IMR-90 (cell line): ENCODE measurements around the gene EMC1. TPM values are rescaled to one million over a fixed set of nuclear protein-coding genes. Genes with fewer than 3 reads are reported as not detected.

Source experiments
- ATAC-seq: fragments of 200-7000 bp; cut with Tn5 transposase; 2 replicates; pipeline ENCODE4 v1.9.1; 2020; ENCODE audit warnings: low read depth, mild to moderate bottlenecking, moderate library complexity
- BruUV-seq: library from RNA; stranded (reverse); fragments of 400-500 nt; replicated peaks from 2 replicates; lab custom pipeline; 2021; lab: Mats Ljungman, UMichigan
- CTCF ChIA-PET: fragments of 300-600 bp; formaldehyde crosslinking; extraction: SDS; loops from one replicate; lab custom pipeline; 2021; ENCODE audit warnings: antibody characterized with exemption; lab: Yijun Ruan, JAX
- POLR2A ChIA-PET: fragments of 300-600 bp; sonication (Branson Sonifier 250); formaldehyde crosslinking; loops from one replicate; lab custom pipeline; 2022; ENCODE audit warnings: antibody characterized with exemption; ENCODE audit not compliant: unreplicated experiment; lab: Charles Lee
- DNase-seq: peaks from one replicate; pipeline ENCODE4 v3.0.0; 2013
- H2AFZ ChIP-seq: replicated peaks from 2 replicates; pipeline ENCODE3; 2013; ENCODE audit warnings: low read length, mild to moderate bottlenecking; ENCODE audit not compliant: poor library complexity
- H2AK5ac ChIP-seq: 2 replicates; pipeline ENCODE4 v1.6.1; 2013; ENCODE audit warnings: low read depth, low read length, inconsistent platforms
- H2AK9ac ChIP-seq: replicated peaks from 2 replicates; pipeline ENCODE3; 2013; ENCODE audit warnings: mild to moderate bottlenecking, low read depth, low read length, moderate library complexity; ENCODE audit not compliant: poor library complexity
- H2BK120ac ChIP-seq: 2 replicates; pipeline ENCODE4 v1.6.1; 2013; ENCODE audit warnings: low read depth, low read length, inconsistent platforms
- H2BK15ac ChIP-seq: 3 replicates; pipeline ENCODE4 v1.6.1; 2013; ENCODE audit warnings: low read depth, low read length, inconsistent platforms
- H2BK20ac ChIP-seq: 2 replicates; pipeline ENCODE4 v1.6.1; 2013; ENCODE audit warnings: low read depth, mild to moderate bottlenecking, inconsistent platforms, low read length, moderate library complexity
- H2BK5ac ChIP-seq: 2 replicates; pipeline ENCODE4 v1.6.1; 2013; ENCODE audit warnings: mild to moderate bottlenecking, low read depth, low read length, inconsistent platforms; ENCODE audit not compliant: poor library complexity, severe bottlenecking
- H3K14ac ChIP-seq: replicated peaks from 2 replicates; pipeline ENCODE4 v1.6.1; 2013; ENCODE audit warnings: low read depth, low read length, inconsistent platforms
- H3K18ac ChIP-seq: 2 replicates; pipeline ENCODE4 v1.6.1; 2013; ENCODE audit warnings: low read depth, low read length, control low read depth
- H3K23ac ChIP-seq: 2 replicates; pipeline ENCODE4 v1.6.1; 2013; ENCODE audit warnings: low read depth, low read length, inconsistent platforms
- H3K27ac ChIP-seq: 2 replicates; pipeline ENCODE4 v1.5.1; 2013; ENCODE audit warnings: mild to moderate bottlenecking, control low read depth, low read length; ENCODE audit not compliant: insufficient read depth
- H3K27me3 ChIP-seq: 2 replicates; pipeline ENCODE4 v1.6.1; 2013; ENCODE audit warnings: low read length; ENCODE audit not compliant: control insufficient read depth, insufficient read depth
- H3K36me3 ChIP-seq: 2 replicates; pipeline ENCODE4 v1.6.1; 2013; ENCODE audit warnings: low read length, mixed read lengths; ENCODE audit not compliant: control insufficient read depth, insufficient read depth
- H3K4ac ChIP-seq: 2 replicates; pipeline ENCODE4 v1.6.1; 2013; ENCODE audit warnings: low read depth, low read length, inconsistent platforms
- H3K4me1 ChIP-seq: 2 replicates; pipeline ENCODE4 v1.6.1; 2013; ENCODE audit warnings: low read length, mixed read lengths; ENCODE audit not compliant: control insufficient read depth, insufficient read depth
- H3K4me2 ChIP-seq: 2 replicates; pipeline ENCODE4 v1.6.1; 2013; ENCODE audit warnings: low read depth, mild to moderate bottlenecking, control low read depth, low read length, moderate library complexity
- H3K4me3 ChIP-seq: 2 replicates; pipeline ENCODE4 v1.5.1; 2013; ENCODE audit warnings: low read depth, mild to moderate bottlenecking, control low read depth, low read length, moderate library complexity; ENCODE audit not compliant: insufficient read depth
- H3K56ac ChIP-seq: 2 replicates; pipeline ENCODE4 v1.6.1; 2013; ENCODE audit warnings: low read length, inconsistent platforms; ENCODE audit not compliant: insufficient read depth; ENCODE audit errors: extremely low read depth
- H3K79me1 ChIP-seq, 2 experiments: 2 replicates each; pipeline ENCODE4 v1.6.1; 2013; ENCODE audit warnings: low read length in 2 of 2, inconsistent platforms in 1 of 2, low read depth in 1 of 2
- H3K9ac ChIP-seq: 2 replicates; pipeline ENCODE4 v1.6.1; 2013; ENCODE audit warnings: low read depth, low read length, control low read depth
- H3K9me1 ChIP-seq: 2 replicates; pipeline ENCODE4 v1.6.1; 2013; ENCODE audit warnings: low read length, inconsistent platforms; ENCODE audit not compliant: insufficient read depth
- H3K9me3 ChIP-seq: 2 replicates; pipeline ENCODE4 v1.6.1; 2013; ENCODE audit warnings: low read length; ENCODE audit not compliant: control insufficient read depth, insufficient read depth
- H4K20me1 ChIP-seq: 2 replicates; pipeline ENCODE4 v1.6.1; 2013; ENCODE audit warnings: low read length, inconsistent platforms; ENCODE audit not compliant: insufficient read depth
- H4K5ac ChIP-seq: 2 replicates; pipeline ENCODE4 v1.6.1; 2013; ENCODE audit warnings: mild to moderate bottlenecking, low read depth, low read length, control low read depth
- H4K8ac ChIP-seq, 2 experiments: 2 replicates each; pipeline ENCODE4 v1.6.1; 2013; ENCODE audit warnings: low read depth in 2 of 2, low read length in 2 of 2, control low read depth in 1 of 2, inconsistent platforms in 1 of 2
- H4K91ac ChIP-seq: 2 replicates; pipeline ENCODE4 v1.6.1; 2013; ENCODE audit warnings: low read depth, low read length, inconsistent platforms; ENCODE audit not compliant: insufficient read depth
- BHLHE40 ChIP-seq: fragments of 150-350 bp; IDR thresholded peaks from 2 replicates; pipeline ENCODE4 v1.6.1; 2016; ENCODE audit warnings: mild to moderate bottlenecking, low read depth, low read length
- CEBPB ChIP-seq: IDR thresholded peaks from 2 replicates; pipeline ENCODE4 v1.6.1; 2012; ENCODE audit warnings: low read depth, low read length, improper control_type of control experiment
- FOS ChIP-seq: fragments of 150-350 bp; IDR thresholded peaks from 2 replicates; pipeline ENCODE4 v1.6.1; 2016; ENCODE audit warnings: low read depth, low read length
- MXI1 ChIP-seq: IDR thresholded peaks from 2 replicates; pipeline ENCODE4 v1.6.1; 2012; ENCODE audit warnings: low read depth, mild to moderate bottlenecking, low read length, moderate library complexity, borderline replicate concordance
- POLR2A ChIP-seq: IDR thresholded peaks from 2 replicates; pipeline ENCODE4 v1.6.1; 2012; ENCODE audit warnings: mild to moderate bottlenecking, low read depth, low read length
- RAD21 ChIP-seq: IDR thresholded peaks from 2 replicates; pipeline ENCODE4 v1.6.1; 2012; ENCODE audit warnings: low read length, improper control_type of control experiment
- WGBS, 2 experiments: methylation state at CpG; one replicate each; pipeline versions ENCODE4 v1.1.5 to v1.1.7; 2013; ENCODE audit warnings: missing lambda C conversion rate in 2 of 2; ENCODE audit not compliant: insufficient read length in 1 of 2; ENCODE audit errors: extremely low coverage in 2 of 2; 5-methylcytosine and 5-hydroxymethylcytosine counted together
- dilution Hi-C: fragments of 300-500 bp; cut with HindIII; formaldehyde crosslinking; loops from one replicate; pipeline ENCODE4 v1.14.3; 2018; ENCODE audit warnings: low sequenced_read_pairs; ENCODE audit not compliant: unreplicated experiment
- in situ Hi-C: fragments of 300-500 bp; cut with MboI; formaldehyde crosslinking; loops from 3 replicates; pipeline ENCODE4 v1.14.3; 2019; ENCODE audit warnings: low sequenced_read_pairs, inconsistent platforms, mixed read lengths
- intact Hi-C: fragments of 100-400 bp; cut with micrococcal nuclease; formaldehyde crosslinking; loops from 2 replicates; pipeline ENCODE4 v1.10.0; 2022
- polyA plus RNA-seq, 3 experiments: library from polyadenylated mRNA; depleted of rRNA; stranded (reverse); fragments of >200 nt; gene quantifications; 2 replicates each; pipeline ENCODE4 v1.2.3, GENCODE V29; 2012; ENCODE audit warnings: low replicate concordance in 1 of 3
- total RNA-seq: library from RNA; depleted of rRNA; stranded (reverse); fragments of >200 nt; gene quantifications from 2 replicates; pipeline ENCODE4 v1.2.3, GENCODE V29; 2012
- TF ChIP-seq, protein P1 (sequence below): fragments of 150-350 bp; IDR thresholded peaks from 2 replicates; pipeline ENCODE4 v1.6.1; 2016; ENCODE audit warnings: low read depth, mild to moderate bottlenecking, low read length, moderate library complexity, borderline replicate concordance
- TF ChIP-seq, protein P2 (sequence below): conservative IDR thresholded peaks from 2 replicates; pipeline ENCODE4 v1.5.1; 2012; ENCODE audit warnings: mild to moderate bottlenecking, low read depth, low read length, improper control_type of control experiment

Gene EMC1
- total and polyA plus RNA-seq, 2 of the 4 experiments (the other 2 are of a cell fraction): 65.4 to 114 TPM

- no peak overlapping the region for H2AK5ac ChIP-seq
- dilution Hi-C loops: no loop called here
- H2BK15ac ChIP-seq: no peak overlapping the region
- no peak overlapping the region for H4K91ac ChIP-seq
- peaks cover 22% of the 10 kb centered on the region for H4K20me1 ChIP-seq
- BruUV-seq: no TSS peak
- TF ChIP-seq MXI1 (no peak), BHLHE40 (no peak), CEBPB (no peak), RAD21 (no peak), POLR2A (no peak), FOS (no peak)
- TF ChIP-seq, protein P1, sequence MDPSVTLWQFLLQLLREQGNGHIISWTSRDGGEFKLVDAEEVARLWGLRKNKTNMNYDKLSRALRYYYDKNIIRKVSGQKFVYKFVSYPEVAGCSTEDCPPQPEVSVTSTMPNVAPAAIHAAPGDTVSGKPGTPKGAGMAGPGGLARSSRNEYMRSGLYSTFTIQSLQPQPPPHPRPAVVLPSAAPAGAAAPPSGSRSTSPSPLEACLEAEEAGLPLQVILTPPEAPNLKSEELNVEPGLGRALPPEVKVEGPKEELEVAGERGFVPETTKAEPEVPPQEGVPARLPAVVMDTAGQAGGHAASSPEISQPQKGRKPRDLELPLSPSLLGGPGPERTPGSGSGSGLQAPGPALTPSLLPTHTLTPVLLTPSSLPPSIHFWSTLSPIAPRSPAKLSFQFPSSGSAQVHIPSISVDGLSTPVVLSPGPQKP: no peak
- TF ChIP-seq, protein P2, sequence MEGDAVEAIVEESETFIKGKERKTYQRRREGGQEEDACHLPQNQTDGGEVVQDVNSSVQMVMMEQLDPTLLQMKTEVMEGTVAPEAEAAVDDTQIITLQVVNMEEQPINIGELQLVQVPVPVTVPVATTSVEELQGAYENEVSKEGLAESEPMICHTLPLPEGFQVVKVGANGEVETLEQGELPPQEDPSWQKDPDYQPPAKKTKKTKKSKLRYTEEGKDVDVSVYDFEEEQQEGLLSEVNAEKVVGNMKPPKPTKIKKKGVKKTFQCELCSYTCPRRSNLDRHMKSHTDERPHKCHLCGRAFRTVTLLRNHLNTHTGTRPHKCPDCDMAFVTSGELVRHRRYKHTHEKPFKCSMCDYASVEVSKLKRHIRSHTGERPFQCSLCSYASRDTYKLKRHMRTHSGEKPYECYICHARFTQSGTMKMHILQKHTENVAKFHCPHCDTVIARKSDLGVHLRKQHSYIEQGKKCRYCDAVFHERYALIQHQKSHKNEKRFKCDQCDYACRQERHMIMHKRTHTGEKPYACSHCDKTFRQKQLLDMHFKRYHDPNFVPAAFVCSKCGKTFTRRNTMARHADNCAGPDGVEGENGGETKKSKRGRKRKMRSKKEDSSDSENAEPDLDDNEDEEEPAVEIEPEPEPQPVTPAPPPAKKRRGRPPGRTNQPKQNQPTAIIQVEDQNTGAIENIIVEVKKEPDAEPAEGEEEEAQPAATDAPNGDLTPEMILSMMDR: no peak
- no peak overlapping the region for H3K4ac ChIP-seq
- H3K4me3 ChIP-seq: no peak overlapping the region
- no peak overlapping the region for H3K4me2 ChIP-seq
- no peak overlapping the region for H4K8ac ChIP-seq
- intact Hi-C loops: loop anchor here (2.0 to 10.0 kb wide), 2 partner anchors 13 to 47 kb away; no protein-coding TSS in a partner anchor
- H3K14ac ChIP-seq: no peak overlapping the region
- H3K9me3 ChIP-seq: no peaks in the 10 kb centered on the region
- POLR2A ChIA-PET: no interaction called here
- no peak overlapping the region for H3K9ac ChIP-seq
- no peak overlapping the region for H2BK20ac ChIP-seq
- no peak overlapping the region for H4K5ac ChIP-seq
- CTCF ChIA-PET: no interaction called here
- H3K36me3 ChIP-seq: peaks cover 65% of the 10 kb centered on the region
- no peak overlapping the region for H3K23ac ChIP-seq
- H2BK120ac ChIP-seq: no peak overlapping the region
- no peak for ATAC-seq
- no peak overlapping the region for H2BK5ac ChIP-seq
- WGBS, 2 experiments: no CpG with 5 or more reads among the region's 5 CpGs
- no peaks in the 10 kb centered on the region for H3K27me3 ChIP-seq
- in situ Hi-C loops: no loop called here
- H3K79me1 ChIP-seq: peaks cover 41 to 54% of the 10 kb centered on the region in 2 experiments
- H2AFZ ChIP-seq: no peak overlapping the region
- no peaks in the 10 kb centered on the region for H3K9me1 ChIP-seq
- H3K4me1 ChIP-seq: no peaks in the 10 kb centered on the region
- DNase-seq: no peak
- no peak overlapping the region for H3K56ac ChIP-seq
- H2AK9ac ChIP-seq: no peak overlapping the region
- no peak overlapping the region for H3K27ac ChIP-seq
- H3K18ac ChIP-seq: no peak overlapping the region
Observed at GRCh38 chr1:19182223-19182622, 69.1 kb downstream of the EMC1 start.
